OCI-LY3 (cell line): Measurements from ENCODE around the gene DLX3.

Experiments used
- H2AFZ ChIP-seq: fragments of 200-600, 300-600 bp; shearing (Covaris generic); 2 replicates; pipeline ENCODE4 v1.6.0; 2014; ENCODE audit warnings: antibody characterized with exemption, low read depth, low read length
- H3K27ac ChIP-seq: fragments of 200-600, 300-600 bp; sonication (generic); 2 replicates; pipeline ENCODE4 v1.5.1; 2014; ENCODE audit warnings: mild to moderate bottlenecking, low read length, moderate library complexity, mixed read lengths
- H3K27me3 ChIP-seq: fragments of 200-600, 300-600 bp; sonication (generic); 2 replicates; pipeline ENCODE4 v1.6.1; 2014; ENCODE audit warnings: low read depth, low read length, mixed read lengths
- H3K36me3 ChIP-seq: fragments of 200-600, 300-600 bp; sonication (generic); replicated peaks from 2 replicates; pipeline ENCODE3; 2014; ENCODE audit warnings: low read depth, low read length, mixed read lengths
- H3K4me1 ChIP-seq: fragments of 300-600, 200-600 bp; sonication (generic); 2 replicates; pipeline ENCODE4 v1.6.1; 2014; ENCODE audit warnings: low read length, mixed read lengths
- H3K4me2 ChIP-seq: fragments of 200-600, 300-600 bp; sonication (generic); 2 replicates; pipeline ENCODE4 v1.6.1; 2014; ENCODE audit warnings: low read length, mixed read lengths
- H3K4me3 ChIP-seq: fragments of 300-600, 200-600 bp; sonication (generic); 2 replicates; pipeline ENCODE4 v1.5.1; 2014; ENCODE audit warnings: antibody characterized with exemption, mild to moderate bottlenecking, low read length, moderate library complexity
- H3K79me2 ChIP-seq: fragments of 300-600, 200-600 bp; shearing (Covaris generic); 2 replicates; pipeline ENCODE4 v1.6.1; 2014; ENCODE audit warnings: mild to moderate bottlenecking, low read length, mixed read lengths
- H3K9ac ChIP-seq: fragments of 300-600, 200-600 bp; shearing (Covaris generic); 2 replicates; pipeline ENCODE4 v1.6.0; 2014; ENCODE audit warnings: mild to moderate bottlenecking, low read length, moderate library complexity
- H3K9me3 ChIP-seq: fragments of 200-600, 300-600 bp; shearing (Covaris generic); 2 replicates; pipeline ENCODE4 v1.6.1; 2014; ENCODE audit warnings: low read length, mixed read lengths; ENCODE audit not compliant: insufficient read depth
- H4K20me1 ChIP-seq: fragments of 200-600, 300-600 bp; sonication (generic); 2 replicates; pipeline ENCODE4 v1.6.1; 2016; ENCODE audit warnings: low read length, mixed read lengths; ENCODE audit not compliant: insufficient read depth
- EZH2phosphoT487 ChIP-seq: fragments of 200-600 bp; shearing (Covaris generic); IDR thresholded peaks from 2 replicates; pipeline ENCODE4 v1.6.1; 2018; ENCODE audit warnings: antibody characterized with exemption, mixed run types, low read depth
- TF ChIP-seq, protein P1 (sequence below): fragments of 200-600, 300-600 bp; sonication (generic); IDR thresholded peaks from 2 replicates; pipeline ENCODE4 v1.5.1; 2014; ENCODE audit warnings: antibody characterized with exemption, low read length, low read depth

Gene DLX3

DNA sequence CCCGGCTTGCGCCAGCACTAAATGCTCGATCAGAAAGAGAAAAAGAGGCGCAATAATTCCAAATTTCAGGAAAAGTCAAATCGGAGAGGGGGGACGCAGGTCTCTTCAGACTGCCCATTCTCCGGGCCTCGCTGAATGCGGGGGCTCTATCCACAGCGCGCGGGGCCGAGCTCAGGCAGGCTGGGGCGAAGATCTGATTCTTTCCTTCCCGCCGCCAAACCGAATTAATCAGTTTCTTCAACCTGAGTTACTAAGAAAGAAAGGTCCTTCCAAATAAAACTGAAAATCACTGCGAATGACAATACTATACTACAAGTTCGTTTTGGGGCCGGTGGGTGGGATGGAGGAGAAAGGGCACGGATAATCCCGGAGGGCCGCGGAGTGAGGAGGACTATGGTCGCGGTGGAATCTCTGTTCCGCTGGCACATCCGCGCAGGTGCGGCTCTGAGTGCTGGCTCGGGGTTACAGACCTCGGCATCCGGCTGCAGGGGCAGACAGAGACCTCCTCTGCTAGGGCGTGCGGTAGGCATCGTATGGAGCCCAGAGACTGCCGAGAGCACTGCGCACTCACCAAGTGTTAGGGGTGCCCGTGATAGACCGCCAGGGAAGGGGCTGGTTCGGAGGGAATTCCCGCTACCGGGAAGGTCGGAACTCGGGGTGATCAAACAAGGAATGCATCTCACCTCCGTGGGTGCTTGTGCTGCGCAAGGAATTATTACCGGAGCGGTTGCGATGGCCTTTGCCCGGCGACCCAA is 30.1 kb downstream of the DLX3 start:
- no peak overlapping the region for H2AFZ ChIP-seq
- TF ChIP-seq, protein P1, sequence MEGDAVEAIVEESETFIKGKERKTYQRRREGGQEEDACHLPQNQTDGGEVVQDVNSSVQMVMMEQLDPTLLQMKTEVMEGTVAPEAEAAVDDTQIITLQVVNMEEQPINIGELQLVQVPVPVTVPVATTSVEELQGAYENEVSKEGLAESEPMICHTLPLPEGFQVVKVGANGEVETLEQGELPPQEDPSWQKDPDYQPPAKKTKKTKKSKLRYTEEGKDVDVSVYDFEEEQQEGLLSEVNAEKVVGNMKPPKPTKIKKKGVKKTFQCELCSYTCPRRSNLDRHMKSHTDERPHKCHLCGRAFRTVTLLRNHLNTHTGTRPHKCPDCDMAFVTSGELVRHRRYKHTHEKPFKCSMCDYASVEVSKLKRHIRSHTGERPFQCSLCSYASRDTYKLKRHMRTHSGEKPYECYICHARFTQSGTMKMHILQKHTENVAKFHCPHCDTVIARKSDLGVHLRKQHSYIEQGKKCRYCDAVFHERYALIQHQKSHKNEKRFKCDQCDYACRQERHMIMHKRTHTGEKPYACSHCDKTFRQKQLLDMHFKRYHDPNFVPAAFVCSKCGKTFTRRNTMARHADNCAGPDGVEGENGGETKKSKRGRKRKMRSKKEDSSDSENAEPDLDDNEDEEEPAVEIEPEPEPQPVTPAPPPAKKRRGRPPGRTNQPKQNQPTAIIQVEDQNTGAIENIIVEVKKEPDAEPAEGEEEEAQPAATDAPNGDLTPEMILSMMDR: no peak
- TF ChIP-seq EZH2phosphoT487: no peak
- H3K9me3 ChIP-seq: no peaks in the 10 kb centered on the region
- peaks cover 10% of the 10 kb centered on the region for H3K27me3 ChIP-seq
- H3K9ac ChIP-seq: no peak overlapping the region
- H3K4me3 ChIP-seq: no peak overlapping the region
- no peak overlapping the region for H3K27ac ChIP-seq
- H3K4me1 ChIP-seq: peaks cover 11% of the 10 kb centered on the region
- no peaks in the 10 kb centered on the region for H4K20me1 ChIP-seq
- H3K79me2 ChIP-seq: no peaks in the 10 kb centered on the region
- no peaks in the 10 kb centered on the region for H3K36me3 ChIP-seq
- no peak overlapping the region for H3K4me2 ChIP-seq

DNA sequence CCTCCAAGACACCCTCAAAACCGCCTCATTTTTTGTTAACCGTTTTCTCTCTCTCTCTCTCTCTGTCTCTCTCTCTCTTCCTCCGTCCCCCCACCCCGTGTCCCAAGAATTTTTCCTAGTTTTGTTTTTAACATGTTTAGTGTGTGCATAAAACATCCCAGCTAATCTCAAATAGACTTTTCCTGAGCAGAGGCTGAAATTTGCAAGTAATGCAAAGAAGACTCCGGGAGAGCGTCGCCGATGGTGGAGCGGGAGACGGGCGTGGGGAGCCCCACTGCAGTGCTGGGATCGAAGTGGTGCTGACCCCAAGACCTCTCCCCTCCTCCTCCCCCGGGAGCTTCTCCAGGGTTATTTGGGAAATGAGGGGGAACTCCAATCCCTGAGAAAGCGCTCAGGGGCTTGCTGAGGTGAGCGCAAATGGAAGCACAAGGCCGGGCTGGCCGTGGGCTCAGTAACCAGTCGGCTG is 30.7 kb downstream of the DLX3 start:
- H3K36me3 ChIP-seq: no peaks in the 10 kb centered on the region
- TF ChIP-seq EZH2phosphoT487: no peak
- no peaks in the 10 kb centered on the region for H3K79me2 ChIP-seq
- H3K4me3 ChIP-seq: no peak overlapping the region
- H3K4me1 ChIP-seq: peaks cover 11% of the 10 kb centered on the region
- no peak overlapping the region for H3K4me2 ChIP-seq
- no peak overlapping the region for H3K9ac ChIP-seq
- H3K27ac ChIP-seq: no peak overlapping the region
- H3K9me3 ChIP-seq: no peaks in the 10 kb centered on the region
- no peaks in the 10 kb centered on the region for H4K20me1 ChIP-seq
- H2AFZ ChIP-seq: no peak overlapping the region
- H3K27me3 ChIP-seq: peaks cover 10% of the 10 kb centered on the region

DNA sequence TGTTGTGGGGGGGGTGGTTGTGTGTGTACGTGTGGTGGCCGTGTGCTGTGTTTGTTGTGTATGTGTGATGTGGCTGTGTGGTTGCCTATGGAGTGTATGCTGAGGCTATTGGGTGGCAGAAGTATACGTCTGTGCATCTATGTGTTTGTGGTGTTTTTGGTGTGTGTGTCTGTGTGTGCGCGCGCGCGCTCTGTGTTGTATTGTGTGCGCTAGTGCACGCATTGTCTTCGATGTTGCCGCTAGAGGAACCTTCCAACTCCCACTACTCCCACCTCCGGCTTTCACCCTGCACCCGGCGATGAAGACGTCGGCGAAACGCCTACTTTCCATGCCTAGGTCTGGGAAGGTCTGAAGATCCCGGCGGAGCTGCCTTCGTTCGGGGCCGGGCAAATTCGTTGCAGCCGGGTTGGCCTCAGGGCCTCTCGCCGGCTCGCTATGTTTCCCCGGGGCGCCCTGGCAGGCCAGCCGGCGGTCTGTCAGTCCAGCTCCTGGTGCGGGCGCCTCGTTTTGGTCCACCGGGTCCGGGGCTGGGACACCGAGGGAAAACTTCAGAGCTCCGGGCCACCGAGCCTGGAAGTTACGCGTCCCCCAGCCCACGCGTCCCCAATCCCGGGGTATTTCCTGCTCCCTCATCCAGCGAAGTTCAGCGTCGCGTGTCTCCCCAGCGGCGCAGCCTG is 31.3 kb downstream of the DLX3 start:
- no peak overlapping the region for H3K9ac ChIP-seq
- no peaks in the 10 kb centered on the region for H3K9me3 ChIP-seq
- no peak for TF ChIP-seq EZH2phosphoT487
- TF ChIP-seq, protein P1: no peak
- peaks cover 11% of the 10 kb centered on the region for H3K4me1 ChIP-seq
- no peak overlapping the region for H2AFZ ChIP-seq
- peaks cover 10% of the 10 kb centered on the region for H3K27me3 ChIP-seq
- H3K36me3 ChIP-seq: no peaks in the 10 kb centered on the region
- H3K4me3 ChIP-seq: no peak overlapping the region
- no peak overlapping the region for H3K27ac ChIP-seq
- no peaks in the 10 kb centered on the region for H3K79me2 ChIP-seq
- H4K20me1 ChIP-seq: no peaks in the 10 kb centered on the region
- no peak overlapping the region for H3K4me2 ChIP-seq

DNA sequence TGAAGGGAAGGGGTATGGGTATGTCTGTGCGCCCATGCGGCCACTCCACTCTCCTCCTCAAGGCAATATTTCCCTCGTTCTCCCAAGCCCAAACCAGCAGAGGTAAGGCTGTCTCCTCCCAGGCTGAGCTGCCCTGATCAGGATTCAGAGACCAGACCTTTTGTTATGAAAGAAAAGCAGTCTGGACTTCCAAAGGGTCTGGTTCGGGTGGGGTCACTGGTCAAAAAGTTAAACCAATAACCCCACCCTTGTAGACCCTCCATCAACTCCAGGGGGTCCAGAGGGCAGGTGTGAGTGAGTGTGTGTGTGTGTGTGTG is 31.8 kb downstream of the DLX3 start:
- Histone ChIP-seq H3K4me2 (no peak overlapping the region), H3K79me2 (no peaks in the 10 kb centered on the region), H3K4me1 (peaks cover 10% of the 10 kb centered on the region), H2AFZ (no peak overlapping the region), H3K9me3 (no peaks in the 10 kb centered on the region), H3K36me3 (no peaks in the 10 kb centered on the region), H3K27ac (no peak overlapping the region), H3K4me3 (no peak overlapping the region), H3K27me3 (peaks cover 10% of the 10 kb centered on the region), H3K9ac (no peak overlapping the region), H4K20me1 (no peaks in the 10 kb centered on the region)
- TF ChIP-seq EZH2phosphoT487: no peak
- TF ChIP-seq, protein P1: no peak
